K562 (cell line): ENCODE measurements around the gene GMDS. TPM values are rescaled to one million over a fixed set of nuclear protein-coding genes. Genes with fewer than 3 reads are reported as not detected.

Experiments used
- KAT2B ChIP-seq: IDR thresholded peaks from one replicate; pipeline ENCODE4 v1.6.1; 2012; ENCODE audit warnings: low read depth, mild to moderate bottlenecking, control low read depth, inconsistent platforms, low read length, moderate library complexity
- REST ChIP-seq, 2 experiments: fragments of 450-650 bp; formaldehyde crosslinking in 1 of 2; IDR thresholded peaks; 2 replicates each; pipeline versions ENCODE4 v1.4.0 to v1.6.1; 2014 to 2020; ENCODE audit warnings: mild to moderate bottlenecking in 2 of 2, borderline replicate concordance in 1 of 2, low read depth in 1 of 2
- ZNF121 ChIP-seq: sonication (generic); formaldehyde crosslinking; conservative IDR thresholded peaks from 2 replicates; pipeline ENCODE4 v1.8.0; 2022; ENCODE audit warnings: missing genetic modification reagents
- polyA plus RNA-seq, 8 experiments: library from polyadenylated mRNA; depleted of rRNA in 4 of 8; stranded (reverse) in 5 of 8; unstranded in 3 of 8; fragments of >200 nt; fragmentation: Nextera tagmentation in 2 of 8; fragmentation: Illumina TruSeq in 1 of 8; extraction: Ambion mirVana in 2 of 8; extraction: Trizol in 1 of 8; gene quantifications; 2 replicates each; pipeline versions ENCODE4 v1.2.1 to v1.2.3, GENCODE V29; 2011 to 2014; ENCODE audit warnings: inconsistent platforms in 1 of 8, missing spikeins in 1 of 8
- total RNA-seq, 7 experiments: library from RNA; depleted of rRNA in 6 of 7; stranded (reverse); fragments of >200 nt in 6 of 7; fragmentation: Illumina TruSeq in 2 of 7; extraction: Trizol in 2 of 7; gene quantifications; 2 replicates each; pipeline versions ENCODE4 v1.2.1 to v1.2.3, GENCODE V29; 2011 to 2021; ENCODE audit warnings: low replicate concordance in 1 of 7

GMDS gene
- total and polyA plus RNA-seq, 9 of the 15 experiments (the other 6 are each of a cell fraction or from before 2014, with no cell fraction given) = 0.48 to 31.8 (median 13.4) TPM

- TF ChIP-seq REST (IDR thresholded peaks at IDR 0.05; ENCODE audit: borderline replicate concordance) (no peak), REST (CRISPR knock-in tag; IDR thresholded peaks at IDR 0.05; ENCODE audit: low read depth) (no peak), KAT2B (no peak), ZNF121 (CRISPR knock-in tag) (no peak)
These were observed 247.7 kb downstream of the GMDS start (continued) for GRCh38 chr6:1997702-1998101.
